Neuronal stem cell (in vitro differentiated cells): Measurements from ENCODE around the gene SDC3.

Experiments
- DNase-seq: peaks from one replicate; pipeline ENCODE4 v3.0.0-alpha.2; 2013; ENCODE audit warnings: low spot score
- H2AFZ ChIP-seq: one replicate; pipeline ENCODE4 v1.6.1; 2013; ENCODE audit warnings: mild to moderate bottlenecking, low read length, inconsistent platforms
- H2AK5ac ChIP-seq: 2 replicates; pipeline ENCODE4 v1.6.1; 2013; ENCODE audit warnings: low read depth, mild to moderate bottlenecking, inconsistent platforms, low read length, moderate library complexity, mixed read lengths
- H2BK120ac ChIP-seq: 2 replicates; pipeline ENCODE4 v1.6.1; 2013; ENCODE audit warnings: low read depth, mild to moderate bottlenecking, inconsistent platforms, low read length, moderate library complexity, mixed read lengths
- H2BK12ac ChIP-seq: one replicate; pipeline ENCODE4 v1.6.1; 2013; ENCODE audit warnings: low read length, inconsistent platforms
- H2BK15ac ChIP-seq: 2 replicates; pipeline ENCODE4 v1.6.1; 2013; ENCODE audit warnings: mild to moderate bottlenecking, low read length, inconsistent platforms, mixed read lengths
- H2BK5ac ChIP-seq: one replicate; pipeline ENCODE4 v1.6.1; 2013; ENCODE audit warnings: inconsistent platforms, mild to moderate bottlenecking, low read length, moderate library complexity
- H3K14ac ChIP-seq: one replicate; pipeline ENCODE4 v1.6.1; 2013; ENCODE audit warnings: low read length, inconsistent platforms
- H3K18ac ChIP-seq: 2 replicates; pipeline ENCODE4 v1.6.1; 2013; ENCODE audit warnings: low read length, inconsistent platforms
- H3K23ac ChIP-seq: 2 replicates; pipeline ENCODE4 v1.6.1; 2013; ENCODE audit warnings: low read depth, mild to moderate bottlenecking, mixed read lengths, low read length, inconsistent platforms; ENCODE audit not compliant: poor library complexity
- H3K27ac ChIP-seq: replicated peaks from 3 replicates; pipeline ENCODE4 v1.5.1; 2013; ENCODE audit warnings: low read length, inconsistent platforms
- H3K27me3 ChIP-seq, 3 experiments: 2 replicates each; pipeline ENCODE4 v1.6.1; 2013; ENCODE audit warnings: low read length in 3 of 3, mild to moderate bottlenecking in 2 of 3, inconsistent platforms in 1 of 3, low read depth in 1 of 3, mixed read lengths in 1 of 3, moderate library complexity in 1 of 3; ENCODE audit not compliant: control insufficient read depth in 3 of 3, insufficient read depth in 3 of 3
- H3K36me3 ChIP-seq, 2 donors: replicated peaks in 1 of 2; 2 replicates each; pipeline ENCODE4 v1.6.1; 2013; ENCODE audit warnings: low read length in 2 of 2; ENCODE audit not compliant: control insufficient read depth in 2 of 2, insufficient read depth in 2 of 2
- H3K4ac ChIP-seq: 2 replicates; pipeline ENCODE4 v1.6.1; 2013; ENCODE audit warnings: inconsistent platforms, mild to moderate bottlenecking, low read length, moderate library complexity
- H3K4me1 ChIP-seq, 2 donors: 1 replicate in 1 of 2; 2 replicates in 1 of 2; pipeline ENCODE4 v1.6.1; 2013; ENCODE audit warnings: low read length in 2 of 2, low read depth in 1 of 2; ENCODE audit not compliant: control insufficient read depth in 2 of 2, insufficient read depth in 1 of 2
- H3K4me2 ChIP-seq: one replicate; pipeline ENCODE4 v1.6.1; 2013; ENCODE audit warnings: mild to moderate bottlenecking, low read length, inconsistent platforms; ENCODE audit not compliant: insufficient read depth, poor library complexity, severe bottlenecking
- H3K4me3 ChIP-seq, 2 donors: 2 replicates each; pipeline ENCODE4 v1.5.1; 2013; ENCODE audit warnings: low read length in 2 of 2, mild to moderate bottlenecking in 2 of 2, inconsistent platforms in 1 of 2, moderate library complexity in 1 of 2
- H3K79me1 ChIP-seq: one replicate; pipeline ENCODE4 v1.6.1; 2013; ENCODE audit warnings: low read depth, mild to moderate bottlenecking, inconsistent platforms, low read length, moderate library complexity
- H3K9ac ChIP-seq: one replicate; pipeline ENCODE4 v1.6.1; 2013; ENCODE audit warnings: mild to moderate bottlenecking, low read depth, low read length, inconsistent platforms; ENCODE audit not compliant: poor library complexity
- H3K9me3 ChIP-seq, 2 donors: replicated peaks in 1 of 2; 2 replicates each; pipeline versions ENCODE3 to v1.6.1; 2013; ENCODE audit warnings: low read length in 2 of 2, mild to moderate bottlenecking in 2 of 2, inconsistent platforms in 1 of 2, low read depth in 1 of 2, mixed read lengths in 1 of 2, moderate library complexity in 1 of 2; ENCODE audit not compliant: control insufficient read depth in 2 of 2, insufficient read depth in 1 of 2
- H4K8ac ChIP-seq: one replicate; pipeline ENCODE4 v1.6.1; 2013; ENCODE audit warnings: low read depth, mild to moderate bottlenecking, inconsistent platforms, low read length, moderate library complexity
- H4K91ac ChIP-seq: one replicate; pipeline ENCODE4 v1.6.1; 2013; ENCODE audit warnings: low read length, low read depth, mild to moderate bottlenecking, inconsistent platforms; ENCODE audit not compliant: poor library complexity
- WGBS, 2 donors: extraction: QIAGEN DNeasy Blood & Tissue Kit; methylation state at CpG; one replicate each; pipeline ENCODE4 v1.1.7; 2013; ENCODE audit warnings: missing lambda C conversion rate in 2 of 2, mixed read lengths in 1 of 2; ENCODE audit not compliant: insufficient read length in 2 of 2, insufficient replicate concordance in 1 of 2; ENCODE audit errors: extremely low coverage in 2 of 2; 5-methylcytosine and 5-hydroxymethylcytosine counted together

The SDC3 gene

GRCh38 chr1:30895944-30896660 lies 12.5 kb downstream of the SDC3 start:
- Histone ChIP-seq H3K4me1 (peaks cover 28 to 37% of the 10 kb centered on the region in 2 donors), H3K9me3 (no peaks in the 10 kb centered on the region)
- no CpG with 5 or more reads among the region's 6 CpGs for WGBS, 2 donors

GRCh38 chr1:30895382-30895943 lies 13.1 kb downstream of the SDC3 start:
- H3K4me1 ChIP-seq: peaks cover 28 to 37% of the 10 kb centered on the region in 2 donors
- peak overlapping the region; percentile 46 for H2BK12ac ChIP-seq
- peak overlapping the region; percentile 65 for H3K18ac ChIP-seq
- H3K14ac ChIP-seq: no peak overlapping the region
- H2AFZ ChIP-seq: no peak overlapping the region
- peak overlapping the region; percentile 28 for H3K23ac ChIP-seq
- no peak overlapping the region for H2BK15ac ChIP-seq
- no peaks in the 10 kb centered on the region for H3K27me3 ChIP-seq
- peak overlapping the region; percentile 81 for H2AK5ac ChIP-seq
- no peak for DNase-seq
- no peak overlapping the region for H3K4me3 ChIP-seq
- H3K79me1 ChIP-seq: peaks cover 13% of the 10 kb centered on the region
- peak overlapping the region; percentile 22 for H2BK5ac ChIP-seq
- no CpG with 5 or more reads among the region's 6 CpGs for WGBS, 2 donors
- peak overlapping the region; percentile 49 for H3K27ac ChIP-seq
- no peak overlapping the region for H4K8ac ChIP-seq
- no peak overlapping the region for H3K4ac ChIP-seq
- H2BK120ac ChIP-seq: peak overlapping the region; percentile 56
- no peak overlapping the region for H3K4me2 ChIP-seq
- H3K9ac ChIP-seq: peak overlapping the region; percentile 5
- peaks cover 0 to 12% of the 10 kb centered on the region in 2 donors for H3K36me3 ChIP-seq
- peak overlapping the region; percentile 14 for H4K91ac ChIP-seq
- H3K9me3 ChIP-seq: no peaks in the 10 kb centered on the region

More at GRCh38 chr1:30895944-30896660, 12.5 kb downstream of the SDC3 start:
- Histone ChIP-seq H2BK12ac (peak overlapping the region; percentile 51), H3K23ac (peak overlapping the region; percentile 57), H3K36me3 (peaks cover 0 to 13% of the 10 kb centered on the region in 2 donors), H2BK120ac (peak overlapping the region; percentile 56), H2BK5ac (peak overlapping the region; percentile 22), H3K4ac (no peak overlapping the region), H3K27ac (peak overlapping the region; percentile 32), H3K79me1 (peaks cover 13% of the 10 kb centered on the region), H3K9ac (no peak overlapping the region), H3K18ac (peak overlapping the region; percentile 89), H3K4me2 (no peak overlapping the region), H2AK5ac (peak overlapping the region; percentile 81), H3K14ac (no peak overlapping the region), H4K91ac (no peak overlapping the region), H3K4me3 (no peak overlapping the region), H3K27me3 (no peaks in the 10 kb centered on the region), H2BK15ac (no peak overlapping the region), H4K8ac (no peak overlapping the region), H2AFZ (no peak overlapping the region)
- DNase-seq: no peak

GRCh38 chr1:30894508-30894973 lies 14.0 kb downstream of the SDC3 start:
- peak overlapping the region; percentile 8 for H3K18ac ChIP-seq
- H2BK120ac ChIP-seq: no peak overlapping the region
- no peak overlapping the region for H3K14ac ChIP-seq
- peak overlapping the region; percentile 51 for H3K9ac ChIP-seq
- H2BK15ac ChIP-seq: no peak overlapping the region
- H3K36me3 ChIP-seq: peaks cover 0 to 12% of the 10 kb centered on the region in 2 donors
- no peak overlapping the region for H3K23ac ChIP-seq
- peak overlapping the region; percentile 74 for H3K27ac ChIP-seq
- peak overlapping the region; percentile 8 for H4K8ac ChIP-seq
- H3K4me2 ChIP-seq: no peak overlapping the region
- peak overlapping the region; percentile 76 for H2BK12ac ChIP-seq
- no peak overlapping the region for H3K4me3 ChIP-seq
- no peak for DNase-seq
- no peak overlapping the region for H2AK5ac ChIP-seq
- H3K4ac ChIP-seq: no peak overlapping the region
- H2AFZ ChIP-seq: no peak overlapping the region
- 100% methylated on average over 1 to 2 of the region's 7 CpGs for WGBS, 2 donors
- peaks cover 13% of the 10 kb centered on the region for H3K79me1 ChIP-seq
- no peak overlapping the region for H2BK5ac ChIP-seq
- no peaks in the 10 kb centered on the region for H3K9me3 ChIP-seq
- H4K91ac ChIP-seq: peak overlapping the region; percentile 2
- peaks cover 28 to 37% of the 10 kb centered on the region in 2 donors for H3K4me1 ChIP-seq
- H3K27me3 ChIP-seq: no peaks in the 10 kb centered on the region
